ENCODE data around the gene SLC25A39.

DNA sequence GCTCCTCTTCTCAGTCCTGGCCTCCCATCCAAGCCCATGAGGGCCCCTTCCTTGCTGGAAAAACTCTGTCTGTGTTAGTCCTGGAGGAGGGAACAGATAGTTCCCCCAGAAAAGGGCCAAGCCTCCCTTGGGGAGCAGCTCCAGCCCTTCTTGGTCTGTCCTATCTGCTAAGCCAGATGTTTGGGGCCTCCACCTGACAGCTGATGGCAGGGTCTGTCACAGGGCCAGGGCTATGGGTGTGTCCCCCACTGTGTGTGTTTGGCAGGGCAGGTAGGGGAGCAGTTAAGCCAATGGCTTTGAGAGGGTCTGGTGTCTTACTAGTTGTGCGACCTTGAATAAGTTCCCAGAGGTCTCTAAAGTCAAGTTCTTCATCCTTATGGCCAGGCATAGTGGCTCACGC, 43.1 kb downstream of the SLC25A39 start:
- TF ChIP-seq, protein P1, sequence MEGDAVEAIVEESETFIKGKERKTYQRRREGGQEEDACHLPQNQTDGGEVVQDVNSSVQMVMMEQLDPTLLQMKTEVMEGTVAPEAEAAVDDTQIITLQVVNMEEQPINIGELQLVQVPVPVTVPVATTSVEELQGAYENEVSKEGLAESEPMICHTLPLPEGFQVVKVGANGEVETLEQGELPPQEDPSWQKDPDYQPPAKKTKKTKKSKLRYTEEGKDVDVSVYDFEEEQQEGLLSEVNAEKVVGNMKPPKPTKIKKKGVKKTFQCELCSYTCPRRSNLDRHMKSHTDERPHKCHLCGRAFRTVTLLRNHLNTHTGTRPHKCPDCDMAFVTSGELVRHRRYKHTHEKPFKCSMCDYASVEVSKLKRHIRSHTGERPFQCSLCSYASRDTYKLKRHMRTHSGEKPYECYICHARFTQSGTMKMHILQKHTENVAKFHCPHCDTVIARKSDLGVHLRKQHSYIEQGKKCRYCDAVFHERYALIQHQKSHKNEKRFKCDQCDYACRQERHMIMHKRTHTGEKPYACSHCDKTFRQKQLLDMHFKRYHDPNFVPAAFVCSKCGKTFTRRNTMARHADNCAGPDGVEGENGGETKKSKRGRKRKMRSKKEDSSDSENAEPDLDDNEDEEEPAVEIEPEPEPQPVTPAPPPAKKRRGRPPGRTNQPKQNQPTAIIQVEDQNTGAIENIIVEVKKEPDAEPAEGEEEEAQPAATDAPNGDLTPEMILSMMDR (conservative IDR thresholded peaks at IDR 0.05; ENCODE audit: low read length): no peak
- TF ChIP-seq EZH2phosphoT487 (IDR thresholded peaks at IDR 0.05; ENCODE audit: borderline replicate concordance): no peak

All from Loucy (cell line).